Activated CD4-positive, alpha-beta T cell treated with anti-CD3 and anti-CD28 coated beads, Interleukin-2, amount 50 U/mL, for 1 hour (primary cell): ENCODE measurements around the gene COL5A1.
"Not testable (repeated sequence)": the region's sequence is repeated elsewhere in the genome, so short reads cannot be mapped to it uniquely, and the experiment has no call there.

Experiments used
- DNase-seq: peaks from one replicate; pipeline ENCODE4 v3.0.0-alpha.2; 2020

COL5A1 gene

GRCh38 chr9:134641990-134642384, 384 bp downstream of the COL5A1 start:
- DNase-seq, result no peak

GRCh38 chr9:134642385-134643181, 980 bp downstream of the COL5A1 start:
- no peak for DNase-seq

GRCh38 chr9:134643222-134643671, 1.6 kb downstream of the COL5A1 start:
- no peak for DNase-seq

- DNase-seq, result not testable (repeated sequence)
These were observed 2.8 kb downstream of the COL5A1 start for GRCh38 chr9:134644401-134644724.

GRCh38 chr9:134644725-134645606, 3.4 kb downstream of the COL5A1 start:
- no peak for DNase-seq

- no peak for DNase-seq
These were observed 4.2 kb downstream of the COL5A1 start for GRCh38 chr9:134645607-134646365.

- no peak for DNase-seq
These were observed 5.9 kb downstream of the COL5A1 start for GRCh38 chr9:134647359-134648080.

- no peak for DNase-seq
These were observed 7.3 kb downstream of the COL5A1 start for GRCh38 chr9:134648701-134649530.

- DNase-seq, result no peak
These were observed 9.0 kb downstream of the COL5A1 start for GRCh38 chr9:134650431-134651190.

- DNase-seq, result no peak
These were observed 9.8 kb downstream of the COL5A1 start for GRCh38 chr9:134651226-134651905.

GRCh38 chr9:134652291-134653225, 11.0 kb downstream of the COL5A1 start:
- no peak for DNase-seq

- DNase-seq, result no peak
These were observed 11.8 kb downstream of the COL5A1 start for GRCh38 chr9:134653259-134654009.

GRCh38 chr9:134655101-134655500, 13.5 kb downstream of the COL5A1 start:
- no peak for DNase-seq

- no peak for DNase-seq
These were observed 14.2 kb downstream of the COL5A1 start for GRCh38 chr9:134655586-134656333.

- no peak for DNase-seq
These were observed 14.9 kb downstream of the COL5A1 start for GRCh38 chr9:134656334-134657006.

GRCh38 chr9:134657666-134658377, 16.2 kb downstream of the COL5A1 start:
- DNase-seq, result no peak
